ENCODE data around the gene COL9A3. TPM values are rescaled to one million over a fixed set of nuclear protein-coding genes. Genes with fewer than 3 reads are reported as not detected.

COL9A3 gene
- total RNA-seq, 1 experiment from 2014 or later, result 136 TPM

DNA sequence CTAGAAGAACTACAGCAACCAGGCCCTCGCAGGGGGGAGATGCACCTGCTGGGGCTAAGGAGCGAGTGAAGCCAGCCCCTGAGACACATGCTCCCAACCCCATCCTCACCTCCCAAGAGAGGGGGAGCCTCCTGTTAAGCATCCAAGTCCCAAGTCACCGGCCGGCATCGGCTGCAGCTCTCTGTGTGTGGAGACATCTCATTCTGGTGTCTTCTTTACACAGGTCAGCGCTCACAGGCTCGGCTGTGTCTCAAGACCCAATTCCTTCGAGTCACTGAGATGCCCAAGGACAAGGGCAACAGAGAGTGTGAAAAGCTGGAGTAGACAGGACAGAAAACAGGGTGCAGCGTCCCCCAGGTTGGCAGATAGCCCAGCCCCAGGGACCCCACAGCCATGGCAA, 41.6 kb upstream of the COL9A3 start:
- ChIA-PET CTCF (interaction anchor here (1.3 to 1.5 kb wide), 2 partner anchors 12 to 16 kb away, joined by 4 to 5 read pairs; no protein-coding TSS in a partner anchor), POLR2A (no interaction called here)
- TF ChIP-seq ZSCAN18 (CRISPR knock-in tag; IDR thresholded peaks at IDR 0.05) (no peak), ZNF138 (CRISPR knock-in tag; conservative IDR thresholded peaks at IDR 0.05) (no peak), TCF7 (CRISPR knock-in tag; IDR thresholded peaks at IDR 0.05; ENCODE audit: low read depth) (no peak), MYBL2 (CRISPR knock-in tag; IDR thresholded peaks at IDR 0.05) (no peak), ESRRA (CRISPR knock-in tag; IDR thresholded peaks at IDR 0.05; ENCODE audit: borderline replicate concordance) (no peak), IRF2 (CRISPR knock-in tag; IDR thresholded peaks at IDR 0.05; ENCODE audit: borderline replicate concordance, low read depth) (no peak), STAT6 (CRISPR knock-in tag; conservative IDR thresholded peaks at IDR 0.05; ENCODE audit: low read depth) (no peak), ZBTB21 (CRISPR knock-in tag; IDR thresholded peaks at IDR 0.05; ENCODE audit: borderline replicate concordance) (no peak), PREB (CRISPR knock-in tag; IDR thresholded peaks at IDR 0.05; ENCODE audit: borderline replicate concordance) (no peak), MXD4 (CRISPR knock-in tag; IDR thresholded peaks at IDR 0.05; ENCODE audit: borderline replicate concordance) (no peak), RELA (CRISPR knock-in tag; IDR thresholded peaks at IDR 0.05; ENCODE audit: borderline replicate concordance) (no peak), ELF4 (CRISPR knock-in tag; IDR thresholded peaks at IDR 0.05; ENCODE audit: low read depth) (no peak), ATF1 (CRISPR knock-in tag; IDR thresholded peaks at IDR 0.05) (no peak)
- TF ChIP-seq, protein P1, sequence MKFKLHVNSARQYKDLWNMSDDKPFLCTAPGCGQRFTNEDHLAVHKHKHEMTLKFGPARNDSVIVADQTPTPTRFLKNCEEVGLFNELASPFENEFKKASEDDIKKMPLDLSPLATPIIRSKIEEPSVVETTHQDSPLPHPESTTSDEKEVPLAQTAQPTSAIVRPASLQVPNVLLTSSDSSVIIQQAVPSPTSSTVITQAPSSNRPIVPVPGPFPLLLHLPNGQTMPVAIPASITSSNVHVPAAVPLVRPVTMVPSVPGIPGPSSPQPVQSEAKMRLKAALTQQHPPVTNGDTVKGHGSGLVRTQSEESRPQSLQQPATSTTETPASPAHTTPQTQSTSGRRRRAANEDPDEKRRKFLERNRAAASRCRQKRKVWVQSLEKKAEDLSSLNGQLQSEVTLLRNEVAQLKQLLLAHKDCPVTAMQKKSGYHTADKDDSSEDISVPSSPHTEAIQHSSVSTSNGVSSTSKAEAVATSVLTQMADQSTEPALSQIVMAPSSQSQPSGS (CRISPR knock-in tag; IDR thresholded peaks at IDR 0.05; ENCODE audit: borderline replicate concordance, low read depth), result no peak
- TF ChIP-seq, protein P2, sequence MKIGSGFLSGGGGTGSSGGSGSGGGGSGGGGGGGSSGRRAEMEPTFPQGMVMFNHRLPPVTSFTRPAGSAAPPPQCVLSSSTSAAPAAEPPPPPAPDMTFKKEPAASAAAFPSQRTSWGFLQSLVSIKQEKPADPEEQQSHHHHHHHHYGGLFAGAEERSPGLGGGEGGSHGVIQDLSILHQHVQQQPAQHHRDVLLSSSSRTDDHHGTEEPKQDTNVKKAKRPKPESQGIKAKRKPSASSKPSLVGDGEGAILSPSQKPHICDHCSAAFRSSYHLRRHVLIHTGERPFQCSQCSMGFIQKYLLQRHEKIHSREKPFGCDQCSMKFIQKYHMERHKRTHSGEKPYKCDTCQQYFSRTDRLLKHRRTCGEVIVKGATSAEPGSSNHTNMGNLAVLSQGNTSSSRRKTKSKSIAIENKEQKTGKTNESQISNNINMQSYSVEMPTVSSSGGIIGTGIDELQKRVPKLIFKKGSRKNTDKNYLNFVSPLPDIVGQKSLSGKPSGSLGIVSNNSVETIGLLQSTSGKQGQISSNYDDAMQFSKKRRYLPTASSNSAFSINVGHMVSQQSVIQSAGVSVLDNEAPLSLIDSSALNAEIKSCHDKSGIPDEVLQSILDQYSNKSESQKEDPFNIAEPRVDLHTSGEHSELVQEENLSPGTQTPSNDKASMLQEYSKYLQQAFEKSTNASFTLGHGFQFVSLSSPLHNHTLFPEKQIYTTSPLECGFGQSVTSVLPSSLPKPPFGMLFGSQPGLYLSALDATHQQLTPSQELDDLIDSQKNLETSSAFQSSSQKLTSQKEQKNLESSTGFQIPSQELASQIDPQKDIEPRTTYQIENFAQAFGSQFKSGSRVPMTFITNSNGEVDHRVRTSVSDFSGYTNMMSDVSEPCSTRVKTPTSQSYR (CRISPR knock-in tag; IDR thresholded peaks at IDR 0.05), result no peak
- TF ChIP-seq, protein P3, sequence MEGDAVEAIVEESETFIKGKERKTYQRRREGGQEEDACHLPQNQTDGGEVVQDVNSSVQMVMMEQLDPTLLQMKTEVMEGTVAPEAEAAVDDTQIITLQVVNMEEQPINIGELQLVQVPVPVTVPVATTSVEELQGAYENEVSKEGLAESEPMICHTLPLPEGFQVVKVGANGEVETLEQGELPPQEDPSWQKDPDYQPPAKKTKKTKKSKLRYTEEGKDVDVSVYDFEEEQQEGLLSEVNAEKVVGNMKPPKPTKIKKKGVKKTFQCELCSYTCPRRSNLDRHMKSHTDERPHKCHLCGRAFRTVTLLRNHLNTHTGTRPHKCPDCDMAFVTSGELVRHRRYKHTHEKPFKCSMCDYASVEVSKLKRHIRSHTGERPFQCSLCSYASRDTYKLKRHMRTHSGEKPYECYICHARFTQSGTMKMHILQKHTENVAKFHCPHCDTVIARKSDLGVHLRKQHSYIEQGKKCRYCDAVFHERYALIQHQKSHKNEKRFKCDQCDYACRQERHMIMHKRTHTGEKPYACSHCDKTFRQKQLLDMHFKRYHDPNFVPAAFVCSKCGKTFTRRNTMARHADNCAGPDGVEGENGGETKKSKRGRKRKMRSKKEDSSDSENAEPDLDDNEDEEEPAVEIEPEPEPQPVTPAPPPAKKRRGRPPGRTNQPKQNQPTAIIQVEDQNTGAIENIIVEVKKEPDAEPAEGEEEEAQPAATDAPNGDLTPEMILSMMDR (IDR thresholded peaks at IDR 0.05), result no peak
- H3K36me3 Mint-ChIP-seq, result no peaks in the 10 kb centered on the region
- ATAC-seq, result no peak
- H3K9me3 Mint-ChIP-seq, result no peaks in the 10 kb centered on the region
- DNase-seq (ENCODE audit: low spot score), result no peak
- H3K27ac Mint-ChIP-seq, result no peak overlapping the region
- H3K4me1 Mint-ChIP-seq, result peaks cover 7% of the 10 kb centered on the region
- H3K27me3 Mint-ChIP-seq (ENCODE audit: low read depth), result no peaks in the 10 kb centered on the region
- no peak overlapping the region for H3K4me3 Mint-ChIP-seq

All from WTC11 (cell line).